GM19023 (cell line): ENCODE measurements around the gene GRM7.
A peak's percentile ranks its signal among the peaks of the same experiment; 100 is the strongest.

Experiments
- ATAC-seq: cut with Tn5 transposase; IDR thresholded peaks from one replicate; pipeline ENCODE4 v1.9.1; 2021; ENCODE audit warnings: mild to moderate bottlenecking, moderate library complexity; ENCODE audit not compliant: unreplicated experiment

Gene GRM7

DNA sequence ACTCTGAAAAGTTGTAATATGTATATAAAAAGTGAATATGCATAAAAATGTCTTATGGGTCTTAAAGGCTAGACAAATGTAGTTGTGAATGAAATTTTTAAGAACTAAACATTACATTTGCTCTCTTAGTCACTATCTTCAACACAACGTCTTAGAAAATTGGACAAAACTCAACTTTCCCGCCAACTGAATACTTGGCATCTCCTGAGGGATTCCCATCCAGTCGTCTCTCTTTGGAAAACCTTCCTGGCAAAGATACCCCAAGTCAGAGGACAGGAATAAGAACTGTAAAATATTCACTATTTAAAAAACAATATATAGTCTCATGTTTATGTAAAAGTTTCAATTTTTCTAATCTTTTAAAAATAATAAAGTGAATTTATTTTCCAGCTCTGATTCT is 354.8 kb downstream of the GRM7 start:
- no peak for ATAC-seq

- no peak for ATAC-seq
These were observed 365.5 kb downstream of the GRM7 start for GRCh38 chr3:7226393-7226792.

GRCh38 chr3:7238565-7239295 is 377.8 kb downstream of the GRM7 start:
- ATAC-seq = no peak

- ATAC-seq = no peak
These were observed 380.8 kb downstream of the GRM7 start for GRCh38 chr3:7241584-7242302.

DNA sequence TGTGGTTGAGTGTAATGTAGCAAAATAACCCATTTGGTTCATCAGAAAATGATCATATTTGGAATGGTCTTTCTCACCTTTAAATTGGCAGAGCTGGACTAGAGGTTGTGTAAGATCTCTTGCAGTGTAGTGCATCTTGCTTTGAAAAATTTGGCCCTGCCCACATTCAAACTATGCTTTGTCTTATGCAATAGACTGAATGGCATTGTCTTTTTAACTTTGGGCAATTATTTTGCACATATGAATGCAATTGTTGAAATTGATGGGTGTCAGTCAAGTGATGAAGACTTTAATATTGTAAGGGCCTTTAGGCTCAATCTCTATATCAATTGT is 381.4 kb downstream of the GRM7 start:
- no peak for ATAC-seq

DNA sequence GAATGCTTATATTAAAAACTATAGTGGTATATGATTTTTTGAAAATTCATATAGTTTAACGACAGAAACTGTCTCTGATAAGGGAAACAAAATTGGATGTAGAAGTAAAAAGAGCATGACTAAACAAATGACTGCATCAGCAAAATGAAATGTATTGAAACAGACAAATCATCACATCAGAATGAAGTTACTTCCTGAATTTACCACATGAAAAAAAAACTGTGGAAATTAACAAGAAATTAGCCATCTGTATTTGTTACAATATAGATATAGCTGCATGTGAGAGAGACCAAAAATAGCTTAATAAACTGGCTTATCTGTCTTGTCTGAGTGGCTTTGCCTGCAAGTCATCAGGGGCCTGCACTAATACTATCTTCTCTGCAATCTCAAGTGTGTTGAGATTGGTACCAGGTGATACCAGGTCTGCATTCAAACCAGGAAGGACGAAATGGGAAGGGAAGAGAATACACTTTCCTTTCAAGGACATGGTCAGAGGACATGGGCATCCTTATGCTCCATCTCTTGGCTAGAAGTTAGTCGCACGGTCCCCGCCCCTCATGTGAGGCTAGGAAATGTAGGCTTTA is 388.7 kb downstream of the GRM7 start:
- no peak for ATAC-seq

GRCh38 chr3:7254251-7254650 is 393.3 kb downstream of the GRM7 start:
- ATAC-seq = no peak

- no peak for ATAC-seq
These were observed 400.1 kb downstream of the GRM7 start for GRCh38 chr3:7260975-7261374.

GRCh38 chr3:7263347-7264195 is 402.7 kb downstream of the GRM7 start:
- ATAC-seq = no peak

- ATAC-seq = no peak
These were observed 403.2 kb downstream of the GRM7 start for GRCh38 chr3:7264196-7264526.

GRCh38 chr3:7265736-7266135 is 404.8 kb downstream of the GRM7 start:
- ATAC-seq = no peak

GRCh38 chr3:7266551-7266950 is 405.6 kb downstream of the GRM7 start:
- no peak for ATAC-seq

DNA sequence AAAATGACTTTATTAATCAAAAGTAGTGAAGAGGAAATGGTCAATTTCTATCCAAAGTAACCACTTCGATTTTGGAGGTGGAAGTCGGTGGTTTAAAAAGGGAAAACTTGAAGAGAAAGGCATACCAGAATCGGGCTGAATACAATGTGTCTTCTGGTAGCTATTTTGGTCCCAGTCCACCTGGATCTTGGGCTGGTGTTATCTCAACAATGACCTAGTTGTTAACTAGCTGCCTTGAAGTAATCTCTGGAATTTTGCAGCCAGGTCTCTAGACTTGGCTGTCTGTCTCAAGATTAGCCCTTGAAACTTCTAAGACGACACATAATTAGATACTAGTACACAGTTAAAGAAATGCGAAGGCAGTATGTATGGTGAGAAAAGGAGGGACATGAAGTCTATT is 409.8 kb downstream of the GRM7 start:
- no peak for ATAC-seq

DNA sequence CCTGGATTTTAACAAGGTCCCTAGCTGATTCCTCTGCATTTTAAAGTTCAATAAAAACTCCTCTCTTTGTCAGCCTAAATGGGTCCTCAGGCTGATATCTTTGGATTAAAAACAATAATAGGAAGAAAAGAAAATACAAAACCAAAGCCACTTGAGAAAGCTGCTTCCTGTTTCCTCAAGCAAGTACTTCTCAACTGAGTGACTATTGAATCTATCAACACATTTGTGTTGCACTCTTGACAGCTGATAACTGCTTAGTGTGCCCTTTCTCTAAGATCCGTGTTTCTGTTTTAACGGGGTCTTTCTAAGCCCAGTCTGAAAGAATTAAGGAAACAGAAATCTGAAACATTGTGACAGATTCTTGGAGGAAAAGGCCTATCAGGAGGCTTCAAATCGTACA is 410.7 kb downstream of the GRM7 start:
- ATAC-seq = no peak

GRCh38 chr3:7272203-7272602 is 411.3 kb downstream of the GRM7 start:
- ATAC-seq = no peak

DNA sequence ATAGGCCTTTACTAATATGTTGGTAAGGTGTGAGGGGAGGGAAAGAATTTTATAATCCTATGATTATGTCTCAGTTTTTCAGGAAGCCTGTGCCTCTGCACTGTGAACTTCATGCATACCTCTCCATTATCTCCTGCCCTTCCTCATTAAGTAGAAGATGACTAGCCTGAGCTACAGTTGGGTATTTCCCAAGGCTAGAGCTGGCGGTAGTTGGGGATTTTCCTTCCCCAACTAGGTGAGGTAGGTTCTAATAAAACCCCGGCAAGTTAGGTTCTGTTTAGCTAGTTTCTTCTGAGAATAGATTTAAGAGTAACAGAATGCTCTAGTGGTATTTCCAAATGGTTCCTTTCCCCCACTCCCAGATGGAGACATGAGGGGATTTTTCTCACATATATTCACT is 414.5 kb downstream of the GRM7 start:
- ATAC-seq = peak; percentile 82

DNA sequence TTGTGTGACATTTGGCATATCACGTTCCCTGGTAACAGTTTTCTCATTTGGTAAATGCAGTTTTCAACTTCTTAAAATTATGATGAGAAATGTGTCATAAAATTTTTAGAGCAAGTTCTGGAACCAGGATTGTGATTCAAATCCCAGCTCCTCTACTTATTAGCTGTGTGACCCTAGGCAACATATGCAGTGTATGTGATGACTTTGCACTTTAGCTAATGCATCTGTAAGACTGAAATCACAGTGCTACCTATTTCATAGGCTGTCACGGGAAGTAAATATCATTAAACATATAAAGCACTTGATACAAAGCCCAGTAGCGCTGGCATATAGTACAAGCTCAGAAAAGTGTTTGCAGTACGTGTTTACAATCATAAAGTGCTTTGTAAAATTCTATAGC is 419.4 kb downstream of the GRM7 start:
- ATAC-seq = no peak

GRCh38 chr3:7282988-7283387 is 422.1 kb downstream of the GRM7 start:
- ATAC-seq = no peak

- ATAC-seq = no peak
These were observed 424.6 kb downstream of the GRM7 start for GRCh38 chr3:7285505-7285904.

DNA sequence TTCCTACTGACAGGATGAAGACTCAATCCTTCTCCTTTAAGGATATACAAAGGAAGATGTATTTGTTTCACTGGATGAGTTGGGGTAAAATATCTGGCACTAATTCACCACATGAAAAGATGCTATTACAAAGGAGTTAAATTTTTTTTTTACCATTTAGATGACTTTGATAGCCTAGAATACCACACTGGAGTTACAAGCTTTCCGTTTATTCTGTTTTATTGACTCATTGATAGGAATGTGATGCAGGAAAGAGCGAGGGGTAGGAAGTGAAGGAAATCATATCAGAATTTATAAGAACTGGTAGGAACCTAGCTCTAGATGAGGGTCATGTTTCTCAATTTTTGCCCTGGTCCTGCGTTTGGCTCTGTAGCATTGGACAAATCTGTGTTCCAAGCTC is 427.2 kb downstream of the GRM7 start:
- no peak for ATAC-seq

DNA sequence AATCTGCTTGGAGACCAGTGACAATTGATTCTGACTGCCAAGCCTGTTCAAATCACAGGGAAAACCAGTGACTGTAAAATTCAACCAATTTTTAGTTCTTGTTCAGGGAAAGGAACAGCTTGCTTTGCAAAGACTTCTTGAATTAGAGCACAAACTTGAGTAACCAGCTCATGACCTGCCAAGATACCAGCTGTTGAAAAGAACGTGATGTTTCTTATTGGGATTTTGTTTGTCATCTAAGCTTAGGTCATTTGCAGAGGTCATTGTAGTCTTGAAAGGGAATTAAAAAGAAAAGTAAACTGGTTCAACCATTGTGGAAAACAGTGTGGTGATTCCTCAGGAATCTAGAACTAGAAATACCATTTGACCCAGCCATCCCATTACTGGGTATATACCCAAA is 428.2 kb downstream of the GRM7 start:
- no peak for ATAC-seq
